Measurements from ENCODE around the gene MTIF3.

MTIF3 gene

GRCh38 chr13:27423333-27423732 is 27.0 kb downstream of the MTIF3 start:
- in situ Hi-C loops (cut with MboI; ENCODE audit: low pct_unique_long_range_greater_than_20kb, low sequenced_read_pairs, unreplicated experiment): no loop called here
- DNase-seq (ENCODE audit: low spot score): peak; percentile 25
- TF ChIP-seq, protein P1, sequence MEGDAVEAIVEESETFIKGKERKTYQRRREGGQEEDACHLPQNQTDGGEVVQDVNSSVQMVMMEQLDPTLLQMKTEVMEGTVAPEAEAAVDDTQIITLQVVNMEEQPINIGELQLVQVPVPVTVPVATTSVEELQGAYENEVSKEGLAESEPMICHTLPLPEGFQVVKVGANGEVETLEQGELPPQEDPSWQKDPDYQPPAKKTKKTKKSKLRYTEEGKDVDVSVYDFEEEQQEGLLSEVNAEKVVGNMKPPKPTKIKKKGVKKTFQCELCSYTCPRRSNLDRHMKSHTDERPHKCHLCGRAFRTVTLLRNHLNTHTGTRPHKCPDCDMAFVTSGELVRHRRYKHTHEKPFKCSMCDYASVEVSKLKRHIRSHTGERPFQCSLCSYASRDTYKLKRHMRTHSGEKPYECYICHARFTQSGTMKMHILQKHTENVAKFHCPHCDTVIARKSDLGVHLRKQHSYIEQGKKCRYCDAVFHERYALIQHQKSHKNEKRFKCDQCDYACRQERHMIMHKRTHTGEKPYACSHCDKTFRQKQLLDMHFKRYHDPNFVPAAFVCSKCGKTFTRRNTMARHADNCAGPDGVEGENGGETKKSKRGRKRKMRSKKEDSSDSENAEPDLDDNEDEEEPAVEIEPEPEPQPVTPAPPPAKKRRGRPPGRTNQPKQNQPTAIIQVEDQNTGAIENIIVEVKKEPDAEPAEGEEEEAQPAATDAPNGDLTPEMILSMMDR (IDR thresholded peaks at IDR 0.05; ENCODE audit: extremely low read depth, insufficient read depth, missing control alignments): no peak

GRCh38 chr13:27421101-27421871 is 29.1 kb downstream of the MTIF3 start:
- DNase-seq (ENCODE audit: low spot score): no peak
- TF ChIP-seq, protein P1 (IDR thresholded peaks at IDR 0.05; ENCODE audit: extremely low read depth, insufficient read depth, missing control alignments): no peak
- in situ Hi-C loops (cut with MboI; ENCODE audit: low pct_unique_long_range_greater_than_20kb, low sequenced_read_pairs, unreplicated experiment): no loop called here

- in situ Hi-C loops (cut with MboI; ENCODE audit: low pct_unique_long_range_greater_than_20kb, low sequenced_read_pairs, unreplicated experiment): no loop called here
- DNase-seq (ENCODE audit: low spot score): no peak
- TF ChIP-seq, protein P1 (IDR thresholded peaks at IDR 0.05; ENCODE audit: extremely low read depth, insufficient read depth, missing control alignments): no peak
These were observed 31.0 kb downstream of the MTIF3 start for GRCh38 chr13:27419328-27419727.

DNA sequence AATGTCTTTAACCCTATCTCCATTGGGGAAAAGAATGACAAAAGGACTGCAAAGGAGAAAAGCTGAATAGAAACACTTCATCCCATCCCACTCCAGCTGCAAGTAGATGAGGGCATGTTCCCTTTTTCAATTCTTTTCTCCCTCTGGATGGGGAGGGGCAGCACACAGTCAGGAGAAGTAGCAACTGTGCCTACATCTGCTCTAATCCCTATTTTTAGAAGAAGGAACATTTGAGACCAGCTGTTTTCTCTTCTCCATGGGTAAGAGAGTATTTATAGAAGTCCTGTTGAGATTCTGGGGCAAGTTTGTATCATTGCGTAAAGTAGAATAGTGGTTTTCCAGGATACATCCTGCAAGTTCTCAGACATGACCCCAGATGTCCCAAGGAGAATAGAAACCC is 35.2 kb downstream of the MTIF3 start:
- in situ Hi-C loops (cut with MboI; ENCODE audit: low pct_unique_long_range_greater_than_20kb, low sequenced_read_pairs, unreplicated experiment): no loop called here

DNA sequence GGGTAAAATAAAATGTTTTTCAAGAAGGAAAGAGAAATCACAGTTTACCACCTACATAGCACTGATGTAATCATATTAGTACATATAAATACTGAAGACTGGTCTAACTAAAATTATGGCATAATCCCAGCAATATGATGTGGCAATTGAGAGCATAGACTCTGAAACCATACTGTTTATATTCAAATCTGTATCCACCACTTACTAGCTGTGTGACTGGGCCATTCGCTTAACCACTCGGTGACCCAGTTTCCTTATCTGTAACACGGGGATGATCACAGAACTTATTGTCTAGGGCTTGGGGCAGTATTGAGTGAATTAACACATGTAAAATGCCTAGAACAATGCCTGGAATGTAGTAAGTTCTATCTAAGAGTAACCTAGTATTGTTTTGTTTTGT is 39.0 kb downstream of the MTIF3 start:
- TF ChIP-seq, protein P1 (IDR thresholded peaks at IDR 0.05; ENCODE audit: extremely low read depth, insufficient read depth, missing control alignments): no peak
- in situ Hi-C loops (cut with MboI; ENCODE audit: low pct_unique_long_range_greater_than_20kb, low sequenced_read_pairs, unreplicated experiment): no loop called here
- no peak for DNase-seq (ENCODE audit: low spot score)

More for the DNA sequence above, 35.2 kb downstream of the MTIF3 start:
- no peak for DNase-seq (ENCODE audit: low spot score)
- TF ChIP-seq, protein P1 (IDR thresholded peaks at IDR 0.05; ENCODE audit: extremely low read depth, insufficient read depth, missing control alignments): no peak

DNA sequence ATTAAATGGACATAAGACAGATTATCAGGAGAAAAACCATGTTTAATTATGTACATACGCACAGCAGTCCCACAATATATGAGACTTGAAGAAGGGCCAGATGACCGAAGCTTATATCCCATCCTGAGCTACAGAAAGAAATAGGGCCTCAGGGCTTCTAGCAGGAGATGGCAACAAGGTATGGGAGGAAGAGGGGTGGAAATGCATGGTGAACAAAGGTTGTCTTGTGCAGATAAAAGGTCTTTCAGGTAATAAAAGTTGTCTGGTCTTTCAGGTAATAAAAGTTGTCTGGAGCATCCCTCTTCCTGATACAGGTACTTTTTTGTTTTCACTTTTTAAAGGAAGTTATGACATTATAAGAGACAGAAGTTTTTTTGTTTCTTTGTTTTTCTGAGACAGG is 41.4 kb downstream of the MTIF3 start:
- TF ChIP-seq, protein P1 (IDR thresholded peaks at IDR 0.05; ENCODE audit: extremely low read depth, insufficient read depth, missing control alignments): no peak
- in situ Hi-C loops (cut with MboI; ENCODE audit: low pct_unique_long_range_greater_than_20kb, low sequenced_read_pairs, unreplicated experiment): no loop called here
- no peak for DNase-seq (ENCODE audit: low spot score)

Measured in GM13977 (cell line).